ENCODE data around the gene PTPRN2. TPM values are rescaled to one million over a fixed set of nuclear protein-coding genes. Genes with fewer than 3 reads are reported as not detected.

Gene PTPRN2
- total and polyA plus RNA-seq, 2 donors (not counting 3 experiments of a cell fraction or from before 2014, with no cell fraction given), result 0.62 to 0.88 TPM

DNA sequence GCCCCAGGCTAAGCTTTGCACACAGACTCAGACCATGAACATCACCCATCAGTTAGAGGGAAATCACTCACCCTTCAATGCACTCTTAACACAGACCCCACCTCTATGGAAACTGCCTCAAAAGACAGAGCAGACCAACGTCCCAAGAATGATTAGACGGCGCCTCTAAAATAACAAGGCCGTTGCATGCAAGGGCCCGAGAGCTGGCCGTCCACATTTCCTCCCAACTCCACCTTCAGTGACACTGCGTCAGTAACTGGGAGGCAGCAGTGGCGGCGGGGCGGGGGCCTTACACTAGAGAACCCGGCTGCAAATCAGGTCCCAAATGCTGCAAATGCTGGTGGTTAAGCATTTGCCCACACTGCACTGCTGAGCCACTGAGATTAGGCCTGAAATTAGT is 115.0 kb downstream of the PTPRN2 start:
- Histone ChIP-seq H3K79me2 (ENCODE audit: control insufficient read depth, insufficient read depth, low read length) (no peaks in the 10 kb centered on the region), H3K4me3 (replicated peaks in 1 of 3; ENCODE audit: insufficient read depth in 1 of 3, low read depth in 1 of 3, low read length in 3 of 3) (no peak overlapping the region), H2AFZ (ENCODE audit: low read depth, low read length) (no peak overlapping the region), H3K4me2 (ENCODE audit: insufficient read depth, low read length) (no peak overlapping the region), H3K27ac (ENCODE audit: insufficient read depth, low read depth, low read length) (no peak overlapping the region), H3K9me3 (replicated peaks; ENCODE audit: control insufficient read depth, insufficient read depth, low read length) (no peaks in the 10 kb centered on the region), H3K4me1 (ENCODE audit: control insufficient read depth, extremely low read depth, insufficient read depth, low read length) (no peaks in the 10 kb centered on the region), H3K9me1 (replicated peaks; ENCODE audit: control insufficient read depth, extremely low read depth, insufficient read depth, low read length) (no peaks in the 10 kb centered on the region), H3K9ac (replicated peaks; ENCODE audit: extremely low read depth, insufficient read depth, low read length) (no peak overlapping the region), H4K20me1 (replicated peaks; ENCODE audit: control insufficient read depth, extremely low read depth, insufficient read depth, low read length) (no peaks in the 10 kb centered on the region), H3K36me3 (ENCODE audit: control insufficient read depth in 2 of 2, extremely low read depth in 1 of 2, insufficient read depth in 2 of 2, low read length in 2 of 2) (no peaks in the 10 kb centered on the region), H3K27me3 (ENCODE audit: control insufficient read depth in 2 of 2, insufficient read depth in 2 of 2, low read length in 2 of 2) (no peaks in the 10 kb centered on the region)
- no peak for FAIRE-seq
- DNase-seq (ENCODE audit: low read depth, low spot score), result no peak
- BruUV-seq (replicated peaks), result no TSS peak
- ChIA-PET CTCF (no interaction called here), POLR2A (no interaction called here)
- dilution Hi-C loops (cut with MboI; ENCODE audit: extremely low pct_ligation_motif_present, low sequenced_read_pairs) (no loop called here), intact Hi-C loops (cut with micrococcal nuclease) (no loop called here)
- no peak for TF ChIP-seq GATA2 (IDR thresholded peaks at IDR 0.05; ENCODE audit: insufficient read depth, insufficient read length, low read depth, low read length)
- no peak for TF ChIP-seq POLR2A (IDR thresholded peaks at IDR 0.05; ENCODE audit: low read depth, low read length)
- TF ChIP-seq JUN (IDR thresholded peaks at IDR 0.05; ENCODE audit: borderline replicate concordance, insufficient read depth, insufficient read length, low read depth), result no peak
- TF ChIP-seq, protein P1, sequence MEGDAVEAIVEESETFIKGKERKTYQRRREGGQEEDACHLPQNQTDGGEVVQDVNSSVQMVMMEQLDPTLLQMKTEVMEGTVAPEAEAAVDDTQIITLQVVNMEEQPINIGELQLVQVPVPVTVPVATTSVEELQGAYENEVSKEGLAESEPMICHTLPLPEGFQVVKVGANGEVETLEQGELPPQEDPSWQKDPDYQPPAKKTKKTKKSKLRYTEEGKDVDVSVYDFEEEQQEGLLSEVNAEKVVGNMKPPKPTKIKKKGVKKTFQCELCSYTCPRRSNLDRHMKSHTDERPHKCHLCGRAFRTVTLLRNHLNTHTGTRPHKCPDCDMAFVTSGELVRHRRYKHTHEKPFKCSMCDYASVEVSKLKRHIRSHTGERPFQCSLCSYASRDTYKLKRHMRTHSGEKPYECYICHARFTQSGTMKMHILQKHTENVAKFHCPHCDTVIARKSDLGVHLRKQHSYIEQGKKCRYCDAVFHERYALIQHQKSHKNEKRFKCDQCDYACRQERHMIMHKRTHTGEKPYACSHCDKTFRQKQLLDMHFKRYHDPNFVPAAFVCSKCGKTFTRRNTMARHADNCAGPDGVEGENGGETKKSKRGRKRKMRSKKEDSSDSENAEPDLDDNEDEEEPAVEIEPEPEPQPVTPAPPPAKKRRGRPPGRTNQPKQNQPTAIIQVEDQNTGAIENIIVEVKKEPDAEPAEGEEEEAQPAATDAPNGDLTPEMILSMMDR (IDR thresholded peaks at IDR 0.05; ENCODE audit: extremely low read depth in 1 of 2, insufficient read depth in 1 of 2, low read depth in 1 of 2, low read length in 2 of 2), result no peak
- TF ChIP-seq MYC (IDR thresholded peaks at IDR 0.05; ENCODE audit: low read depth, low read length), result no peak
- TF ChIP-seq FOS (IDR thresholded peaks at IDR 0.05; ENCODE audit: borderline replicate concordance, insufficient read depth, low read length), result no peak
- no peak for TF ChIP-seq EZH2 (IDR thresholded peaks at IDR 0.05; ENCODE audit: borderline replicate concordance, low read depth, low read length, severe bottlenecking)
- TF ChIP-seq POLR2AphosphoS5 (IDR thresholded peaks at IDR 0.05; ENCODE audit: insufficient read depth, low read depth, low read length), result no peak
- TF ChIP-seq, protein P2, sequence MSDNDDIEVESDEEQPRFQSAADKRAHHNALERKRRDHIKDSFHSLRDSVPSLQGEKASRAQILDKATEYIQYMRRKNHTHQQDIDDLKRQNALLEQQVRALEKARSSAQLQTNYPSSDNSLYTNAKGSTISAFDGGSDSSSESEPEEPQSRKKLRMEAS (IDR thresholded peaks at IDR 0.05; ENCODE audit: insufficient read depth, insufficient read length), result no peak

Data from endothelial cell of umbilical vein (primary cell).